GM12878 (cell line): ENCODE measurements around the gene MYOM1. TPM values are rescaled to one million over a fixed set of nuclear protein-coding genes. Genes with fewer than 3 reads are reported as not detected.

Experiments
- CHD2 ChIP-seq: IDR thresholded peaks from 2 replicates; pipeline ENCODE4 v1.6.1; 2011; ENCODE audit warnings: low read depth, low read length, improper control_type of control experiment, borderline replicate concordance
- CREB1 ChIP-seq: IDR thresholded peaks from 2 replicates; pipeline ENCODE4 v1.6.1; 2012; ENCODE audit warnings: low read depth, mild to moderate bottlenecking, inconsistent platforms
- EZH2 ChIP-seq: IDR thresholded peaks from 2 replicates; pipeline ENCODE4 v1.6.1; 2012; ENCODE audit warnings: low read depth, mild to moderate bottlenecking, control low read depth, inconsistent platforms, low read length, borderline replicate concordance; ENCODE audit not compliant: control insufficient read depth
- GABPA ChIP-seq: IDR thresholded peaks from 2 replicates; pipeline ENCODE4 v1.6.1; 2014; ENCODE audit warnings: antibody characterized with exemption, low read depth, mild to moderate bottlenecking, inconsistent platforms
- IKZF1 ChIP-seq: fragments of 450-650 bp; conservative IDR thresholded peaks from 2 replicates; pipeline ENCODE4 v1.6.1; 2017; ENCODE audit warnings: antibody characterized with exemption, mild to moderate bottlenecking
- LARP7 ChIP-seq: fragments of 450-650 bp; IDR thresholded peaks from 2 replicates; pipeline ENCODE4 v1.6.1; 2017; ENCODE audit warnings: mild to moderate bottlenecking
- MYC ChIP-seq: IDR thresholded peaks from 2 replicates; pipeline ENCODE4 v1.6.1; 2011; ENCODE audit warnings: mild to moderate bottlenecking, low read length, moderate library complexity, inconsistent platforms; ENCODE audit not compliant: insufficient read depth, insufficient replicate concordance, insufficient read length, severe bottlenecking
- NFIC ChIP-seq: IDR thresholded peaks from 2 replicates; pipeline ENCODE4 v1.6.1; 2012; ENCODE audit warnings: low read depth, mild to moderate bottlenecking, inconsistent platforms, low read length, moderate library complexity
- NR2C1 ChIP-seq: fragments of 450-650 bp; IDR thresholded peaks from 2 replicates; pipeline ENCODE4 v1.6.1; 2017; ENCODE audit warnings: antibody characterized with exemption, mild to moderate bottlenecking, moderate library complexity
- PAX8 ChIP-seq: fragments of 450-650 bp; IDR thresholded peaks from 2 replicates; pipeline ENCODE4 v1.6.1; 2017; ENCODE audit warnings: mild to moderate bottlenecking, moderate library complexity
- PML ChIP-seq: IDR thresholded peaks from 2 replicates; pipeline ENCODE4 v1.6.1; 2012; ENCODE audit warnings: low read length, inconsistent platforms
- RBBP5 ChIP-seq: fragments of 200-600 bp; sonication (generic); conservative IDR thresholded peaks from 2 replicates; pipeline ENCODE4 v1.6.1; 2016
- SPI1 ChIP-seq: IDR thresholded peaks from 2 replicates; pipeline ENCODE4 v1.6.1; 2011; ENCODE audit warnings: low read depth, mild to moderate bottlenecking, low read length, moderate library complexity, borderline replicate concordance; ENCODE audit not compliant: insufficient read depth
- SRF ChIP-seq, 2 experiments: IDR thresholded peaks; 2 replicates each; pipeline ENCODE4 v1.6.1; 2011; ENCODE audit warnings: low read depth in 2 of 2, low read length in 2 of 2, mild to moderate bottlenecking in 1 of 2, moderate library complexity in 1 of 2
- STAT3 ChIP-seq: IDR thresholded peaks from 2 replicates; pipeline ENCODE4 v1.6.1; 2011; ENCODE audit warnings: low read depth, low read length, improper control_type of control experiment
- TBL1XR1 ChIP-seq: IDR thresholded peaks from 2 replicates; pipeline ENCODE4 v1.6.1; 2012; ENCODE audit warnings: low read depth, low read length, improper control_type of control experiment
- TCF3 ChIP-seq: IDR thresholded peaks from 2 replicates; pipeline ENCODE4 v1.6.1; 2012; ENCODE audit warnings: low read depth, mild to moderate bottlenecking, low read length, borderline replicate concordance; ENCODE audit not compliant: insufficient read depth
- WRNIP1 ChIP-seq: IDR thresholded peaks from 2 replicates; pipeline ENCODE4 v1.6.1; 2011; ENCODE audit warnings: low read depth, low read length, improper control_type of control experiment, borderline replicate concordance
- ZNF207 ChIP-seq: fragments of 450-650 bp; IDR thresholded peaks from 2 replicates; pipeline ENCODE4 v1.6.1; 2014; ENCODE audit warnings: antibody characterized with exemption, mild to moderate bottlenecking, borderline replicate concordance
- ZNF24 ChIP-seq: fragments of 450-650 bp; IDR thresholded peaks from 2 replicates; pipeline ENCODE4 v1.6.1; 2017; ENCODE audit warnings: antibody characterized with exemption, mild to moderate bottlenecking
- polyA plus RNA-seq, 11 experiments: library from polyadenylated mRNA; depleted of rRNA in 4 of 11; unstranded in 6 of 11; stranded (reverse) in 5 of 11; fragments of >200 nt; fragmentation: Nextera tagmentation in 4 of 11; fragmentation: Illumina TruSeq in 1 of 11; extraction: Ambion mirVana in 4 of 11; extraction: Trizol in 1 of 11; gene quantifications; 1 replicate in 1 of 11; 2 replicates in 10 of 11; pipeline versions ENCODE4 v1.2.1 to v1.2.3, GENCODE V29; 2011 to 2016; ENCODE audit warnings: inconsistent platforms in 2 of 11, missing spikeins in 2 of 11, low read depth in 1 of 11
- total RNA-seq, 4 experiments: library from RNA; depleted of rRNA in 3 of 4; stranded (reverse); fragments of >200 nt in 3 of 4; fragmentation: Illumina TruSeq in 1 of 4; extraction: Trizol in 1 of 4; gene quantifications; 2 replicates each; pipeline versions ENCODE4 v1.2.1 to v1.2.3, GENCODE V29; 2013 to 2021
- TF ChIP-seq, protein P1 (sequence below): fragments of 150-350 bp; IDR thresholded peaks from 2 replicates; pipeline ENCODE4 v1.6.1; 2016; ENCODE audit warnings: low read depth, low read length
- TF ChIP-seq, protein P2 (sequence below): IDR thresholded peaks from 2 replicates; pipeline ENCODE4 v1.6.1; 2011; ENCODE audit warnings: low read depth, low read length, improper control_type of control experiment, borderline replicate concordance
- TF ChIP-seq, protein P3 (sequence below): fragments of 450-650 bp; IDR thresholded peaks from 2 replicates; pipeline ENCODE4 v1.6.1; 2017; ENCODE audit warnings: borderline replicate concordance
- TF ChIP-seq, protein P4 (sequence below): IDR thresholded peaks from 2 replicates; pipeline ENCODE4 v1.6.1; 2011; ENCODE audit warnings: borderline replicate concordance, low read depth, mild to moderate bottlenecking, moderate library complexity, low read length; ENCODE audit not compliant: insufficient read depth, poor library complexity, severe bottlenecking

Gene MYOM1
- total and polyA plus RNA-seq, 10 of the 15 experiments (the other 5 are each of a cell fraction or from before 2014, with no cell fraction given), result 0.06 to 1.0 (median 0.57) TPM

DNA sequence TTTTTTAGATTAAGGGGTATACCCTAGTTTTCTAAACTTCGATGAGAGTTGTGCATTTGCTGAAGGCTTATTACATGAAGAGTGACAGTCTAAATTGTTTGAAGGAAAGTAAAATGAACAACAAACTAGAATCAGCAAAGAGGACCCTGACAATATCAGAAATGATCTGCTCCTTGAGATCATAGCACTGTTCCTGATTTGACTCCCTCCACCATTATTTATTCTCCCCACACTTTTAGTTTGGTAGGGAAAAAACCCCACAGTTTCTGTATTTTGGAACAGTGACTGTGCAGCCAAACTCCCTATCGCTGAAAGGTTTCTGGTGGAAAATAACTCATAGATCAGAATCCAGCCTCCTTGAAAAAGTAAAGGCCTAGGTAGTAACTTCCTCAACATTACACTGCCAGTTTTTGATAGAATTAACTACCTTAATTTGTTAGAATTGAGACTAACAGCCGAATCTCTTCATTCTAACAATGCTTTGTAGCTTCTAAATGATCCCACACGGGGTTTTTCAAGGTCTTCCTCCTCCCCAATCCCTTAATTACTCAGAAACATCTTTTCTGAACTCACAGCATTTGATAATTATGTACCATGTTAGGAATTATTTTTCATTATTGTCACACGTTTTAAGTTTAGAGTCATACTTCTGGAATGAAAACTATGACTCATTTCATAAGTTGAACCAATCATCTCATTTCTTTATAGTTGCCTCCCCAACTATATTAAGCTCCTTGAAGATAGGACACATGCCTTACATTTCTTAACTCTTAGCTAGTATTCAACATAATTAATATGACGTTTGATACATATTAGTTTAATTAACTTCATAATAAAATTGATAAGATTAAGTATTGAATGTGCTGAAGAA, 30.7 kb upstream of the MYOM1 start (continued):
- TF ChIP-seq, protein P1, sequence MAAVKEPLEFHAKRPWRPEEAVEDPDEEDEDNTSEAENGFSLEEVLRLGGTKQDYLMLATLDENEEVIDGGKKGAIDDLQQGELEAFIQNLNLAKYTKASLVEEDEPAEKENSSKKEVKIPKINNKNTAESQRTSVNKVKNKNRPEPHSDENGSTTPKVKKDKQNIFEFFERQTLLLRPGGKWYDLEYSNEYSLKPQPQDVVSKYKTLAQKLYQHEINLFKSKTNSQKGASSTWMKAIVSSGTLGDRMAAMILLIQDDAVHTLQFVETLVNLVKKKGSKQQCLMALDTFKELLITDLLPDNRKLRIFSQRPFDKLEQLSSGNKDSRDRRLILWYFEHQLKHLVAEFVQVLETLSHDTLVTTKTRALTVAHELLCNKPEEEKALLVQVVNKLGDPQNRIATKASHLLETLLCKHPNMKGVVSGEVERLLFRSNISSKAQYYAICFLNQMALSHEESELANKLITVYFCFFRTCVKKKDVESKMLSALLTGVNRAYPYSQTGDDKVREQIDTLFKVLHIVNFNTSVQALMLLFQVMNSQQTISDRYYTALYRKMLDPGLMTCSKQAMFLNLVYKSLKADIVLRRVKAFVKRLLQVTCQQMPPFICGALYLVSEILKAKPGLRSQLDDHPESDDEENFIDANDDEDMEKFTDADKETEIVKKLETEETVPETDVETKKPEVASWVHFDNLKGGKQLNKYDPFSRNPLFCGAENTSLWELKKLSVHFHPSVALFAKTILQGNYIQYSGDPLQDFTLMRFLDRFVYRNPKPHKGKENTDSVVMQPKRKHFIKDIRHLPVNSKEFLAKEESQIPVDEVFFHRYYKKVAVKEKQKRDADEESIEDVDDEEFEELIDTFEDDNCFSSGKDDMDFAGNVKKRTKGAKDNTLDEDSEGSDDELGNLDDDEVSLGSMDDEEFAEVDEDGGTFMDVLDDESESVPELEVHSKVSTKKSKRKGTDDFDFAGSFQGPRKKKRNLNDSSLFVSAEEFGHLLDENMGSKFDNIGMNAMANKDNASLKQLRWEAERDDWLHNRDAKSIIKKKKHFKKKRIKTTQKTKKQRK, result no peak
- TF ChIP-seq STAT3, result no peak
- no peak for TF ChIP-seq LARP7
- TF ChIP-seq CHD2, result no peak
- TF ChIP-seq ZNF207, result no peak
- 0 out of 2 replicates have a peak, but pooled peaks have one; percentile 45 for TF ChIP-seq PML
- TF ChIP-seq EZH2, result no peak
- TF ChIP-seq, protein P2, sequence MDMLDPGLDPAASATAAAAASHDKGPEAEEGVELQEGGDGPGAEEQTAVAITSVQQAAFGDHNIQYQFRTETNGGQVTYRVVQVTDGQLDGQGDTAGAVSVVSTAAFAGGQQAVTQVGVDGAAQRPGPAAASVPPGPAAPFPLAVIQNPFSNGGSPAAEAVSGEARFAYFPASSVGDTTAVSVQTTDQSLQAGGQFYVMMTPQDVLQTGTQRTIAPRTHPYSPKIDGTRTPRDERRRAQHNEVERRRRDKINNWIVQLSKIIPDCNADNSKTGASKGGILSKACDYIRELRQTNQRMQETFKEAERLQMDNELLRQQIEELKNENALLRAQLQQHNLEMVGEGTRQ, result no peak
- TF ChIP-seq, protein P3, sequence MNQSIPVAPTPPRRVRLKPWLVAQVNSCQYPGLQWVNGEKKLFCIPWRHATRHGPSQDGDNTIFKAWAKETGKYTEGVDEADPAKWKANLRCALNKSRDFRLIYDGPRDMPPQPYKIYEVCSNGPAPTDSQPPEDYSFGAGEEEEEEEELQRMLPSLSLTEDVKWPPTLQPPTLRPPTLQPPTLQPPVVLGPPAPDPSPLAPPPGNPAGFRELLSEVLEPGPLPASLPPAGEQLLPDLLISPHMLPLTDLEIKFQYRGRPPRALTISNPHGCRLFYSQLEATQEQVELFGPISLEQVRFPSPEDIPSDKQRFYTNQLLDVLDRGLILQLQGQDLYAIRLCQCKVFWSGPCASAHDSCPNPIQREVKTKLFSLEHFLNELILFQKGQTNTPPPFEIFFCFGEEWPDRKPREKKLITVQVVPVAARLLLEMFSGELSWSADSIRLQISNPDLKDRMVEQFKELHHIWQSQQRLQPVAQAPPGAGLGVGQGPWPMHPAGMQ, result no peak
- TF ChIP-seq ZNF24, result no peak
- TF ChIP-seq WRNIP1, result no peak
- TF ChIP-seq, protein P4, sequence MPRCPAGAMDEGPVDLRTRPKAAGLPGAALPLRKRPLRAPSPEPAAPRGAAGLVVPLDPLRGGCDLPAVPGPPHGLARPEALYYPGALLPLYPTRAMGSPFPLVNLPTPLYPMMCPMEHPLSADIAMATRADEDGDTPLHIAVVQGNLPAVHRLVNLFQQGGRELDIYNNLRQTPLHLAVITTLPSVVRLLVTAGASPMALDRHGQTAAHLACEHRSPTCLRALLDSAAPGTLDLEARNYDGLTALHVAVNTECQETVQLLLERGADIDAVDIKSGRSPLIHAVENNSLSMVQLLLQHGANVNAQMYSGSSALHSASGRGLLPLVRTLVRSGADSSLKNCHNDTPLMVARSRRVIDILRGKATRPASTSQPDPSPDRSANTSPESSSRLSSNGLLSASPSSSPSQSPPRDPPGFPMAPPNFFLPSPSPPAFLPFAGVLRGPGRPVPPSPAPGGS, result no peak
- no peak for TF ChIP-seq PAX8
- TF ChIP-seq GABPA, result no peak
- peak; percentile 19; the same call in 1 of the 2 replicates for TF ChIP-seq IKZF1
- peak; percentile 57 for TF ChIP-seq NFIC
- no peak for TF ChIP-seq SPI1
- TF ChIP-seq MYC, result no peak
- no peak for TF ChIP-seq SRF (IDR thresholded peaks at IDR 0.05; ENCODE audit: low read depth in 2 of 2, low read length in 2 of 2)
- no peak for TF ChIP-seq NR2C1
- TF ChIP-seq TBL1XR1, result no peak
- no peak for TF ChIP-seq RBBP5
- TF ChIP-seq TCF3, result no peak
- TF ChIP-seq CREB1, result 0 out of 2 replicates have a peak, but pooled peaks have one; percentile 15
